Measurements from ENCODE around the gene ENDOU.

DNA sequence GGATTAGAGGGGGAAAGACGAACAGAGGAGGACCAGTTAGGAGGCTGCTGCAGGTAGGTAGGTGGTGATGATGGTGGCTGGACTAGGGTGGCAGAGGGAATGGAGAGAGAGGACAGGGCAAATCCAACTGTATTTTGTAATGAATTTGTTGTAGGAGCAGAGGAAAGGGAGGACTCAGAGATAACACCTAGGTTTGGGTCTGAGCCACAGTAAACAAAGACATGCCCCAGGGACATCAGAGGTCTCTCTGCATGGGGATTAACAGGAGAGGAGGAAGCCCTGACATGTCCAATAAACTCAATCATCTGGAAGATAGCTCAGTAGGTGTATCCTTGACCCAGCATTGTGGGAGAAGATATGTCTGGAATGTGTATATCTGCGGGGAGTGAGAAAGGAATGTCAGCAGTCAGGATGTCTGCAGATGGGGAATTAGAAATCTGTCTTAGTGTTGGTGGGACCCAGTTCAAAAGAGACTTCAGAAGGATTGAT lies 43.1 kb upstream of the ENDOU start:
- TF ChIP-seq, protein P1, sequence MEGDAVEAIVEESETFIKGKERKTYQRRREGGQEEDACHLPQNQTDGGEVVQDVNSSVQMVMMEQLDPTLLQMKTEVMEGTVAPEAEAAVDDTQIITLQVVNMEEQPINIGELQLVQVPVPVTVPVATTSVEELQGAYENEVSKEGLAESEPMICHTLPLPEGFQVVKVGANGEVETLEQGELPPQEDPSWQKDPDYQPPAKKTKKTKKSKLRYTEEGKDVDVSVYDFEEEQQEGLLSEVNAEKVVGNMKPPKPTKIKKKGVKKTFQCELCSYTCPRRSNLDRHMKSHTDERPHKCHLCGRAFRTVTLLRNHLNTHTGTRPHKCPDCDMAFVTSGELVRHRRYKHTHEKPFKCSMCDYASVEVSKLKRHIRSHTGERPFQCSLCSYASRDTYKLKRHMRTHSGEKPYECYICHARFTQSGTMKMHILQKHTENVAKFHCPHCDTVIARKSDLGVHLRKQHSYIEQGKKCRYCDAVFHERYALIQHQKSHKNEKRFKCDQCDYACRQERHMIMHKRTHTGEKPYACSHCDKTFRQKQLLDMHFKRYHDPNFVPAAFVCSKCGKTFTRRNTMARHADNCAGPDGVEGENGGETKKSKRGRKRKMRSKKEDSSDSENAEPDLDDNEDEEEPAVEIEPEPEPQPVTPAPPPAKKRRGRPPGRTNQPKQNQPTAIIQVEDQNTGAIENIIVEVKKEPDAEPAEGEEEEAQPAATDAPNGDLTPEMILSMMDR (IDR thresholded peaks at IDR 0.05; ENCODE audit: borderline replicate concordance, extremely low read depth, low read length, poor library complexity, severe bottlenecking) = no peak
- no peak for TF ChIP-seq EZH2 (IDR thresholded peaks at IDR 0.05; ENCODE audit: borderline replicate concordance, low read depth, low read length, severe bottlenecking)
